MV-4-11 (cell line): Measurements from ENCODE around the gene ALDH1A2.

Experiments used
- DNase-seq: peaks from one replicate; lab custom pipeline; 2025; lab: John Stamatoyannopoulos, UW

ALDH1A2 gene

GRCh38 chr15:57943171-57943570 is 122.3 kb downstream of the ALDH1A2 start:
- DNase-seq: no peak

GRCh38 chr15:57941816-57942215 is 123.7 kb downstream of the ALDH1A2 start:
- no peak for DNase-seq

GRCh38 chr15:57932348-57932747 is 133.2 kb downstream of the ALDH1A2 start:
- no peak for DNase-seq

GRCh38 chr15:57931570-57931969 is 133.9 kb downstream of the ALDH1A2 start:
- no peak for DNase-seq

- DNase-seq: no peak
Measured at GRCh38 chr15:57927091-57927631, 138.3 kb downstream of the ALDH1A2 start.

- no peak for DNase-seq
Measured at GRCh38 chr15:57925650-57926049, 139.9 kb downstream of the ALDH1A2 start.

- no peak for DNase-seq
Measured at GRCh38 chr15:57924598-57924997, 140.9 kb downstream of the ALDH1A2 start.

GRCh38 chr15:57923750-57924149 is 141.8 kb downstream of the ALDH1A2 start:
- DNase-seq: no peak

GRCh38 chr15:57923306-57923705 is 142.2 kb downstream of the ALDH1A2 start:
- DNase-seq: no peak

GRCh38 chr15:57922776-57923175 is 142.7 kb downstream of the ALDH1A2 start:
- DNase-seq: no peak

GRCh38 chr15:57921371-57921770 is 144.1 kb downstream of the ALDH1A2 start:
- DNase-seq: no peak

GRCh38 chr15:57920911-57921310 is 144.6 kb downstream of the ALDH1A2 start:
- DNase-seq: no peak

- DNase-seq: no peak
Measured at GRCh38 chr15:57919754-57920153, 145.8 kb downstream of the ALDH1A2 start.

- DNase-seq: no peak
Measured at GRCh38 chr15:57917998-57918397, 147.5 kb downstream of the ALDH1A2 start.

GRCh38 chr15:57916695-57917094 is 148.8 kb downstream of the ALDH1A2 start:
- DNase-seq: no peak

- no peak for DNase-seq
Measured at GRCh38 chr15:57915827-57916531, 149.5 kb downstream of the ALDH1A2 start.

GRCh38 chr15:57914350-57915055 is 151.0 kb downstream of the ALDH1A2 start:
- DNase-seq: no peak

- no peak for DNase-seq
Measured at GRCh38 chr15:57911247-57911646, 154.3 kb downstream of the ALDH1A2 start.

- DNase-seq: no peak
Measured at GRCh38 chr15:57910672-57911071, 154.8 kb downstream of the ALDH1A2 start.

GRCh38 chr15:57909388-57909787 is 156.1 kb downstream of the ALDH1A2 start:
- DNase-seq: no peak

GRCh38 chr15:57903626-57904025 is 161.9 kb downstream of the ALDH1A2 start:
- DNase-seq: no peak
